HepG2 (cell line): ENCODE measurements around the gene SS18L1. TPM values are rescaled to one million over a fixed set of nuclear protein-coding genes. Genes with fewer than 3 reads are reported as not detected.

ENCODE experiments used
- ATAC-seq: fragments of 200-7000 bp; cut with Tn5 transposase; 3 replicates; pipeline ENCODE4 v1.9.1; 2020; ENCODE audit warnings: mild to moderate bottlenecking, moderate library complexity
- BruUV-seq: library from RNA; stranded (reverse); fragments of 400-500 nt; replicated peaks from 2 replicates; lab custom pipeline; 2021; lab: Mats Ljungman, UMichigan
- CTCF ChIA-PET: fragments of 300-600 bp; formaldehyde crosslinking; extraction: SDS; loops from one replicate; lab custom pipeline; 2021; ENCODE audit warnings: low total read pairs, inconsistent platforms, low intra/inter-chr PET ratio; lab: Yijun Ruan, JAX
- POLR2A ChIA-PET: fragments of 350-600 bp; sonication (Branson Sonifier 250); formaldehyde crosslinking; loops from one replicate; lab custom pipeline; 2020; ENCODE audit warnings: antibody characterized with exemption, inconsistent platforms; lab: Yijun Ruan, JAX
- DNase-seq: peaks from one replicate; pipeline ENCODE4 v3.0.0-alpha.2; 2015; ENCODE audit warnings: low spot score
- FAIRE-seq: peaks from 3 replicates; lab custom pipeline; 2011; peaks lifted over from hg19 to GRCh38; lab: Jason Lieb, UNC
- H2AFZ ChIP-seq: one replicate; pipeline ENCODE4 v1.6.1; 2011; ENCODE audit warnings: low read length, inconsistent platforms
- H3K27ac ChIP-seq: fragments of 300-600 bp; 3 replicates; pipeline ENCODE4 v1.8.0; 2011; ENCODE audit warnings: mixed run types, mild to moderate bottlenecking, mixed read lengths, low read length, inconsistent platforms; ENCODE audit not compliant: insufficient read depth; ENCODE audit errors: extremely low read length
- H3K27me3 ChIP-seq, 2 experiments: fragments of 200-600 bp in 1 of 2; 2 replicates in 1 of 2; 3 replicates in 1 of 2; pipeline versions ENCODE4 v1.6.0 to v1.8.0; 2011; ENCODE audit warnings: low read length in 2 of 2, mild to moderate bottlenecking in 2 of 2, moderate library complexity in 2 of 2, inconsistent platforms in 1 of 2; ENCODE audit not compliant: insufficient read depth in 2 of 2, control insufficient read depth in 1 of 2
- H3K36me3 ChIP-seq, 2 experiments: fragments of 200-600 bp in 1 of 2; replicated peaks in 1 of 2; 2 replicates in 1 of 2; 3 replicates in 1 of 2; pipeline versions ENCODE4 v1.5.1 to v1.8.0; 2011; ENCODE audit warnings: low read length in 2 of 2, inconsistent platforms in 1 of 2; ENCODE audit not compliant: insufficient read depth in 2 of 2, control insufficient read depth in 1 of 2
- H3K4me1 ChIP-seq: 2 replicates; pipeline ENCODE4 v1.5.1; 2012; ENCODE audit warnings: low read length, inconsistent platforms; ENCODE audit not compliant: insufficient read depth
- H3K4me2 ChIP-seq: 2 replicates; pipeline ENCODE4 v1.6.0; 2011; ENCODE audit warnings: low read depth, low read length, inconsistent platforms
- H3K4me3 ChIP-seq, 3 experiments: fragments of 200-600 bp in 1 of 3; sonication (generic), shearing (Covaris generic) in 1 of 3; replicated peaks in 1 of 3; 2 replicates each; pipeline ENCODE4 v1.5.1; 2011 to 2016; ENCODE audit warnings: low read length in 3 of 3, inconsistent platforms in 2 of 3, low read depth in 2 of 3, mild to moderate bottlenecking in 2 of 3, control low read depth in 1 of 3, mixed read lengths in 1 of 3; ENCODE audit not compliant: insufficient read depth in 1 of 3
- H3K79me2 ChIP-seq: one replicate; pipeline ENCODE4 v1.6.1; 2011; ENCODE audit warnings: low read length, inconsistent platforms; ENCODE audit not compliant: insufficient read depth
- H3K9ac ChIP-seq: 2 replicates; pipeline ENCODE4 v1.6.0; 2011; ENCODE audit warnings: mild to moderate bottlenecking, low read depth, low read length, inconsistent platforms; ENCODE audit not compliant: insufficient read depth
- H3K9me3 ChIP-seq: 2 replicates; pipeline ENCODE4 v1.5.1; 2012; ENCODE audit warnings: mild to moderate bottlenecking, low read length
- H4K20me1 ChIP-seq: 2 replicates; pipeline ENCODE4 v1.6.0; 2011; ENCODE audit warnings: inconsistent platforms, mild to moderate bottlenecking, low read length, moderate library complexity; ENCODE audit not compliant: insufficient read depth
- CREM ChIP-seq, 2 experiments: sonication (generic) in 1 of 2; formaldehyde crosslinking in 1 of 2; IDR thresholded peaks; 2 replicates each; pipeline versions ENCODE4 v1.4.0 to v1.6.1; 2016 to 2020; ENCODE audit warnings: antibody characterized with exemption in 1 of 2, mild to moderate bottlenecking in 1 of 2, missing genetic modification reagents in 1 of 2
- ESRRA ChIP-seq: sonication (generic); formaldehyde crosslinking; IDR thresholded peaks from 2 replicates; pipeline ENCODE4 v1.5.1; 2020; ENCODE audit warnings: mild to moderate bottlenecking, low read depth, missing genetic modification reagents
- KDM5B ChIP-seq: sonication (generic); formaldehyde crosslinking; IDR thresholded peaks from 2 replicates; pipeline ENCODE4 v1.4.0; 2020; ENCODE audit warnings: missing genetic modification reagents, mild to moderate bottlenecking, borderline replicate concordance
- MAF1 ChIP-seq: sonication (generic); formaldehyde crosslinking; IDR thresholded peaks from 2 replicates; pipeline ENCODE4 v1.5.0; 2020; ENCODE audit warnings: missing genetic modification reagents, borderline replicate concordance
- SOX6 ChIP-seq, 2 experiments: fragments of 450-650 bp in 1 of 2; sonication (generic) in 1 of 2; formaldehyde crosslinking in 1 of 2; IDR thresholded peaks; 2 replicates each; pipeline versions ENCODE4 v1.4.0 to v1.6.1; 2017 to 2020; ENCODE audit warnings: antibody characterized with exemption in 1 of 2, mild to moderate bottlenecking in 1 of 2, missing genetic modification reagents in 1 of 2
- SSRP1 ChIP-seq: IDR thresholded peaks from 2 replicates; pipeline ENCODE4 v1.6.1; 2016; ENCODE audit warnings: control low read depth
- TP53 ChIP-seq: sonication (generic); formaldehyde crosslinking; conservative IDR thresholded peaks from 2 replicates; pipeline ENCODE4 v1.4.0; 2020; ENCODE audit warnings: missing genetic modification reagents
- ZNF224 ChIP-seq: sonication (generic); formaldehyde crosslinking; IDR thresholded peaks from 2 replicates; pipeline ENCODE4 v1.5.0; 2020; ENCODE audit warnings: mild to moderate bottlenecking, missing genetic modification reagents
- ZNF7 ChIP-seq: IDR thresholded peaks from 2 replicates; pipeline ENCODE4 v1.6.1; 2016; ENCODE audit warnings: missing biosample characterization, missing genetic modification reagents
- WGBS: methylation state at CpG from one replicate; pipeline ENCODE4 v1.1.6; 2017; ENCODE audit warnings: low lambda C conversion rate; 5-methylcytosine and 5-hydroxymethylcytosine counted together
- in situ Hi-C: cut with HindIII; loops from 2 replicates; pipeline ENCODE4 v1.10.0; 2017; ENCODE audit warnings: low pct_unique_long_range_greater_than_20kb; ENCODE audit not compliant: extremely low pct_ligation_motif_present
- intact Hi-C: fragments of 100-400 bp; cut with micrococcal nuclease; formaldehyde crosslinking; loops from one replicate; pipeline ENCODE4 v1.10.0; 2022; ENCODE audit not compliant: unreplicated experiment
- polyA plus RNA-seq, 8 experiments: library from polyadenylated mRNA; depleted of rRNA in 3 of 8; stranded (reverse) in 7 of 8; unstranded in 1 of 8; fragments of >200 nt; fragmentation: Illumina TruSeq in 4 of 8; extraction: Trizol in 4 of 8; gene quantifications; 2 replicates each; pipeline versions ENCODE4 v1.2.1 to v1.2.3, GENCODE V29; 2011 to 2016; ENCODE audit warnings: low read depth in 4 of 8, missing spikeins in 1 of 8, mixed read lengths in 1 of 8; ENCODE audit not compliant: insufficient read depth in 1 of 8
- total RNA-seq, 5 experiments: library from RNA; depleted of rRNA; stranded (reverse); fragments of >200 nt; fragmentation: Illumina TruSeq; extraction: Trizol; gene quantifications; 2 replicates each; pipeline ENCODE4 v1.2.3, GENCODE V29; 2016; ENCODE audit warnings: low read depth in 1 of 5
- TF ChIP-seq, protein P1 (sequence below): sonication (generic); formaldehyde crosslinking; IDR thresholded peaks from 2 replicates; pipeline ENCODE4 v1.9.0; 2022; ENCODE audit warnings: missing genetic modification reagents, mild to moderate bottlenecking, borderline replicate concordance
- TF ChIP-seq, protein P2 (sequence below), 2 experiments: sonication (generic) in 1 of 2; formaldehyde crosslinking in 1 of 2; IDR thresholded peaks; 2 replicates each; pipeline versions ENCODE4 v1.4.0 to v1.6.1; 2018 to 2020; ENCODE audit warnings: missing genetic modification reagents in 2 of 2, borderline replicate concordance in 1 of 2, low read depth in 1 of 2, mild to moderate bottlenecking in 1 of 2, missing biosample characterization in 1 of 2
- TF ChIP-seq, protein P3 (sequence below): sonication (generic); formaldehyde crosslinking; IDR thresholded peaks from 2 replicates; pipeline ENCODE4 v1.8.1; 2022; ENCODE audit warnings: mild to moderate bottlenecking, missing genetic modification reagents
- TF ChIP-seq, protein P4 (sequence below): sonication (generic); formaldehyde crosslinking; IDR thresholded peaks from 2 replicates; pipeline ENCODE4 v1.4.0; 2020; ENCODE audit warnings: missing genetic modification reagents, borderline replicate concordance

Gene SS18L1
- total and polyA plus RNA-seq, 2 of the 13 experiments (the other 11 are each of a cell fraction or from before 2014, with no cell fraction given): 17.8 to 27.6 TPM

DNA sequence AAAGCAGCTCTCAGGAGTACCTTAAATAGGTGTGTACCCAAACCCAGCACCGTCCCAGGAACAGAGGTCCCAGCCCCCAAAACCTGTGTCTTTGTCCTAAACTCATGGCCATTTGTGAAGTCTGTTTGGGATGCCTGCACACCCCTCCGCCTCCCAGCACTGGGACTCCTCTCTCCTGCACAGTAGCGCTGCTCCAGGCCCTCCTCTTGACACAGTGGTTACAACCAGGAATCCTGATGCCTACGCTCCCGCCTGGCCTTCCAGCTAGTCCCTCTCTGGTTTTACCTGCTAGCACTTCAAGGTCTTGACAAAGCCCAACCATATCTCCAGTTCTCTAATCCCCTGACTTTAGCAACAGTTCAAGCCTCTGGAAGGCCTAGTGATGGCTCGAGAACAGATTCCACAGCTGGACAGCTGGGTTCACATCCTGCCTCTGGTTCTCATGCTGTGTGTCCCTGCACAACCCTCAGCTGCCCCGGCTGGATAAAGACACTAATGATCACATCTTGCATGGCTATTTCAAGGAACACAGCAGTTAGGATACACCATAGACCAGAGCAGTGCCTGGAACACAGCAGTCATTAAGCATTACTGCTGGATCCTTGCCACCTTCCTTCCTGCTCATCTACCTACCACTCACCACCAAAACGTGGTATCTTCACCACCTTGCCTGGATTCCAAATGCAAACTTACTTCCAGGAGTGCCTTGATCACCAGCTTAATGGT, 5.9 kb upstream of the SS18L1 start:
- Histone ChIP-seq H3K4me1 (peaks cover 50% of the 10 kb centered on the region), H3K9me3 (no peaks in the 10 kb centered on the region), H3K79me2 (peaks cover 36% of the 10 kb centered on the region), H3K27ac (no peak overlapping the region), H2AFZ (no peak overlapping the region), H3K4me3 (no peak overlapping the region), H3K4me2 (no peak overlapping the region), H3K9ac (no peak overlapping the region), H4K20me1 (peaks cover 56% of the 10 kb centered on the region), H3K27me3 (no peaks in the 10 kb centered on the region; a peak in 1 of 5 replicates), H3K36me3 (peaks cover 51 to 75% of the 10 kb centered on the region in 2 experiments)
- intact Hi-C loops: loop anchor here (1.0 to 5.0 kb wide), 3 partner anchors 15 to 126 kb away; partner anchors contain the start of genes LSM14B and TAF4
- in situ Hi-C loops: no loop called here
- no peak for DNase-seq
- 97% methylated on average over 8 of the region's 8 CpGs for WGBS
- CTCF ChIA-PET: interaction anchor here (0.8 to 3.5 kb wide), 3 partner anchors 71 to 157 kb away, joined by 3 to 48 read pairs (median 6); no protein-coding TSS in a partner anchor
- ATAC-seq: no peak
- no TSS peak for BruUV-seq
- FAIRE-seq: no peak
- POLR2A ChIA-PET: interaction anchor here (4.1 to 7.8 kb wide), 3 partner anchors 15 to 127 kb away, joined by 15 to 86 read pairs (median 35); partner anchors contain the start of genes LSM14B and TAF4
- peak; percentile 48; the same call in 1 of the 2 replicates for TF ChIP-seq SSRP1 (CRISPR knock-in tag)
- TF ChIP-seq SOX6 (IDR thresholded peaks at IDR 0.05): no peak
- 0 out of 2 replicates have a peak, but pooled peaks have one; percentile 17 for TF ChIP-seq SOX6 (CRISPR knock-in tag; IDR thresholded peaks at IDR 0.05)
- no peak for TF ChIP-seq TP53
- TF ChIP-seq, protein P1, sequence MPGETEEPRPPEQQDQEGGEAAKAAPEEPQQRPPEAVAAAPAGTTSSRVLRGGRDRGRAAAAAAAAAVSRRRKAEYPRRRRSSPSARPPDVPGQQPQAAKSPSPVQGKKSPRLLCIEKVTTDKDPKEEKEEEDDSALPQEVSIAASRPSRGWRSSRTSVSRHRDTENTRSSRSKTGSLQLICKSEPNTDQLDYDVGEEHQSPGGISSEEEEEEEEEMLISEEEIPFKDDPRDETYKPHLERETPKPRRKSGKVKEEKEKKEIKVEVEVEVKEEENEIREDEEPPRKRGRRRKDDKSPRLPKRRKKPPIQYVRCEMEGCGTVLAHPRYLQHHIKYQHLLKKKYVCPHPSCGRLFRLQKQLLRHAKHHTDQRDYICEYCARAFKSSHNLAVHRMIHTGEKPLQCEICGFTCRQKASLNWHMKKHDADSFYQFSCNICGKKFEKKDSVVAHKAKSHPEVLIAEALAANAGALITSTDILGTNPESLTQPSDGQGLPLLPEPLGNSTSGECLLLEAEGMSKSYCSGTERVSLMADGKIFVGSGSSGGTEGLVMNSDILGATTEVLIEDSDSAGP (CRISPR knock-in tag): peak; percentile 14; the same call in 1 of the 2 replicates
- TF ChIP-seq, protein P2, sequence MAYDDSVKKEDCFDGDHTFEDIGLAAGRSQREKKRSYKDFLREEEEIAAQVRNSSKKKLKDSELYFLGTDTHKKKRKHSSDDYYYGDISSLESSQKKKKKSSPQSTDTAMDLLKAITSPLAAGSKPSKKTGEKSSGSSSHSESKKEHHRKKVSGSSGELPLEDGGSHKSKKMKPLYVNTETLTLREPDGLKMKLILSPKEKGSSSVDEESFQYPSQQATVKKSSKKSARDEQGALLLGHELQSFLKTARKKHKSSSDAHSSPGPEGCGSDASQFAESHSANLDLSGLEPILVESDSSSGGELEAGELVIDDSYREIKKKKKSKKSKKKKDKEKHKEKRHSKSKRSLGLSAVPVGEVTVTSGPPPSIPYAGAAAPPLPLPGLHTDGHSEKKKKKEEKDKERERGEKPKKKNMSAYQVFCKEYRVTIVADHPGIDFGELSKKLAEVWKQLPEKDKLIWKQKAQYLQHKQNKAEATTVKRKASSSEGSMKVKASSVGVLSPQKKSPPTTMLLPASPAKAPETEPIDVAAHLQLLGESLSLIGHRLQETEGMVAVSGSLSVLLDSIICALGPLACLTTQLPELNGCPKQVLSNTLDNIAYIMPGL (CRISPR knock-in tag; IDR thresholded peaks at IDR 0.05; ENCODE audit: borderline replicate concordance in 1 of 2, low read depth in 1 of 2): 0 out of 4 replicates have a peak, but pooled peaks of 1 of the 2 experiments have one; percentile 0
- no peak for TF ChIP-seq MAF1
- TF ChIP-seq ESRRA (CRISPR knock-in tag): 0 out of 2 replicates have a peak, but pooled peaks have one; percentile 18
- 0 out of 2 replicates have a peak, but pooled peaks have one; percentile 30 for TF ChIP-seq KDM5B (CRISPR knock-in tag)
- TF ChIP-seq ZNF224 (CRISPR knock-in tag): 0 out of 2 replicates have a peak, but pooled peaks have one; percentile 38
- TF ChIP-seq ZNF7 (CRISPR knock-in tag): no peak
- TF ChIP-seq, protein P3, sequence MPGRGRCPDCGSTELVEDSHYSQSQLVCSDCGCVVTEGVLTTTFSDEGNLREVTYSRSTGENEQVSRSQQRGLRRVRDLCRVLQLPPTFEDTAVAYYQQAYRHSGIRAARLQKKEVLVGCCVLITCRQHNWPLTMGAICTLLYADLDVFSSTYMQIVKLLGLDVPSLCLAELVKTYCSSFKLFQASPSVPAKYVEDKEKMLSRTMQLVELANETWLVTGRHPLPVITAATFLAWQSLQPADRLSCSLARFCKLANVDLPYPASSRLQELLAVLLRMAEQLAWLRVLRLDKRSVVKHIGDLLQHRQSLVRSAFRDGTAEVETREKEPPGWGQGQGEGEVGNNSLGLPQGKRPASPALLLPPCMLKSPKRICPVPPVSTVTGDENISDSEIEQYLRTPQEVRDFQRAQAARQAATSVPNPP (CRISPR knock-in tag): no peak
- no peak for TF ChIP-seq CREM (IDR thresholded peaks at IDR 0.05)
- 0 out of 2 replicates have a peak, but pooled peaks have one; percentile 20 for TF ChIP-seq CREM (CRISPR knock-in tag; IDR thresholded peaks at IDR 0.05)
- TF ChIP-seq, protein P4, sequence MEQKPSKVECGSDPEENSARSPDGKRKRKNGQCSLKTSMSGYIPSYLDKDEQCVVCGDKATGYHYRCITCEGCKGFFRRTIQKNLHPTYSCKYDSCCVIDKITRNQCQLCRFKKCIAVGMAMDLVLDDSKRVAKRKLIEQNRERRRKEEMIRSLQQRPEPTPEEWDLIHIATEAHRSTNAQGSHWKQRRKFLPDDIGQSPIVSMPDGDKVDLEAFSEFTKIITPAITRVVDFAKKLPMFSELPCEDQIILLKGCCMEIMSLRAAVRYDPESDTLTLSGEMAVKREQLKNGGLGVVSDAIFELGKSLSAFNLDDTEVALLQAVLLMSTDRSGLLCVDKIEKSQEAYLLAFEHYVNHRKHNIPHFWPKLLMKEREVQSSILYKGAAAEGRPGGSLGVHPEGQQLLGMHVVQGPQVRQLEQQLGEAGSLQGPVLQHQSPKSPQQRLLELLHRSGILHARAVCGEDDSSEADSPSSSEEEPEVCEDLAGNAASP (CRISPR knock-in tag): no peak
